NCI-H2227 treated with DMSO at 0.1 percent for 48 hours (cell line): Measurements from ENCODE around the gene GOSR2.

Experiments used
- DNase-seq: peaks from one replicate; lab custom pipeline; 2025; lab: John Stamatoyannopoulos, UW

GOSR2 gene

GRCh38 chr17:46922804-46923635 is at the start of gene GOSR2:
Gene GOSR2 (plus strand): TSS chr17:46923160. CDS start chr17:46923193, 33 bp downstream.
- DNase-seq: peak; percentile 97

GRCh38 chr17:46873941-46874645 is 48.9 kb upstream of the GOSR2 start:
- DNase-seq: no peak

GRCh38 chr17:46874906-46875305 is 48.1 kb upstream of the GOSR2 start:
- no peak for DNase-seq

GRCh38 chr17:46875849-46876352 is 47.1 kb upstream of the GOSR2 start:
- no peak for DNase-seq

- no peak for DNase-seq
Observed at GRCh38 chr17:46876353-46876887, 46.5 kb upstream of the GOSR2 start.

GRCh38 chr17:46876926-46877325 is 46.0 kb upstream of the GOSR2 start:
- no peak for DNase-seq

- DNase-seq: no peak
Observed at GRCh38 chr17:46877466-46877865, 45.5 kb upstream of the GOSR2 start.

- DNase-seq: no peak
Observed at GRCh38 chr17:46878055-46878454, 44.9 kb upstream of the GOSR2 start.

GRCh38 chr17:46879101-46879500 is 43.9 kb upstream of the GOSR2 start:
- DNase-seq: no peak

- DNase-seq: no peak
Observed at GRCh38 chr17:46881015-46881414, 41.9 kb upstream of the GOSR2 start.

- DNase-seq: no peak
Observed at GRCh38 chr17:46882666-46883065, 40.3 kb upstream of the GOSR2 start.

- peak; percentile 83 for DNase-seq
Observed at GRCh38 chr17:46883871-46884520, 39.0 kb upstream of the GOSR2 start.

GRCh38 chr17:46884552-46884951 is 38.4 kb upstream of the GOSR2 start:
- DNase-seq: no peak

GRCh38 chr17:46885415-46886309 is 37.3 kb upstream of the GOSR2 start:
- DNase-seq: no peak

GRCh38 chr17:46886310-46886663 is 36.7 kb upstream of the GOSR2 start:
- DNase-seq: no peak

- DNase-seq: no peak
Observed at GRCh38 chr17:46887717-46888116, 35.2 kb upstream of the GOSR2 start.

GRCh38 chr17:46888727-46889126 is 34.2 kb upstream of the GOSR2 start:
- DNase-seq: no peak

GRCh38 chr17:46889519-46889918 is 33.4 kb upstream of the GOSR2 start:
- no peak for DNase-seq

- DNase-seq: peak; percentile 27
Observed at GRCh38 chr17:46889992-46890564, 32.9 kb upstream of the GOSR2 start.

- DNase-seq: no peak
Observed at GRCh38 chr17:46890638-46891037, 32.3 kb upstream of the GOSR2 start.

- no peak for DNase-seq
Observed at GRCh38 chr17:46892192-46892703, 30.7 kb upstream of the GOSR2 start.
